Transverse colon (tissue), 4 donors: ENCODE results near the gene ZNF135. TPM values are rescaled to one million over a fixed set of nuclear protein-coding genes. Genes with fewer than 3 reads are reported as not detected.

Experiments used
- DNase-seq: peaks from one replicate; pipeline ENCODE4 v3.0.0-alpha.2; 2019
- H3K27ac ChIP-seq, 4 donors: fragments of 200-600 bp; sonication (generic); 2 replicates each; pipeline ENCODE4 v1.5.1; 2016 to 2018; ENCODE audit warnings: inconsistent platforms in 4 of 4
- H3K27me3 ChIP-seq: fragments of 200-600 bp; sonication (generic); 2 replicates; pipeline ENCODE4 v1.5.1; 2017; ENCODE audit warnings: inconsistent platforms
- H3K36me3 ChIP-seq, 4 donors: fragments of 200-600 bp; sonication (generic); 2 replicates each; pipeline ENCODE4 v1.5.1; 2017 to 2019; ENCODE audit warnings: inconsistent platforms in 4 of 4
- H3K4me1 ChIP-seq, 4 donors: fragments of 200-600 bp; sonication (generic); 2 replicates each; pipeline ENCODE4 v1.5.1; 2017 to 2020; ENCODE audit warnings: inconsistent platforms in 4 of 4
- H3K4me3 ChIP-seq, 4 donors: fragments of 200-600 bp; sonication (generic); 1 replicate in 1 of 4; 2 replicates in 3 of 4; pipeline versions ENCODE4 v1.5.1 to v1.6.1; 2017 to 2019; ENCODE audit warnings: inconsistent platforms in 4 of 4
- H3K9me3 ChIP-seq, 2 donors: fragments of 200-600 bp; sonication (generic); 2 replicates each; pipeline ENCODE4 v1.5.1; 2017 to 2019; ENCODE audit warnings: inconsistent platforms in 2 of 2
- EP300 ChIP-seq: sonication (generic); formaldehyde crosslinking; IDR thresholded peaks from one replicate; pipeline ENCODE4 v1.6.1; 2017; ENCODE audit warnings: antibody characterized with exemption, low read depth
- POLR2A ChIP-seq: fragments of 450-650 bp; IDR thresholded peaks from one replicate; pipeline ENCODE4 v1.6.1; 2016; ENCODE audit warnings: antibody characterized with exemption, mild to moderate bottlenecking, moderate library complexity
- POLR2AphosphoS5 ChIP-seq, 3 donors: sonication (generic); formaldehyde crosslinking; IDR thresholded peaks; one replicate each; pipeline ENCODE4 v1.6.1; 2016; ENCODE audit warnings: antibody characterized with exemption in 3 of 3
- WGBS, 2 donors: methylation state at CpG; one replicate each; pipeline ENCODE4 v1.1.5; 2018; ENCODE audit warnings: low coverage in 1 of 2; 5-methylcytosine and 5-hydroxymethylcytosine counted together
- in situ Hi-C, 4 donors: fragments of 200-750 bp; cut with MboI; loops; one replicate each; pipeline versions ENCODE4 v1.15.0 to v1.15.1; 2017; ENCODE audit warnings: low sequenced_read_pairs in 3 of 4, low pct_ligation_motif_present in 1 of 4, low pct_unique_long_range_greater_than_20kb in 1 of 4
- intact Hi-C: fragments of 100-400 bp; cut with DNase I; formaldehyde crosslinking; loops from one replicate; pipeline ENCODE4 v1.15.1; 2023; ENCODE audit warnings: low total_unique reads
- total RNA-seq, 4 donors: library from RNA; depleted of rRNA; stranded (reverse); fragments of >200 nt; gene quantifications; one replicate each; pipeline ENCODE4 v1.1.0, GENCODE V29; 2016
- TF ChIP-seq, protein P1 (sequence below), 5 experiments: fragments of 200-600 bp in 3 of 5; fragments of 450-650 bp in 2 of 5; sonication (generic) in 3 of 5; IDR thresholded peaks; 1 replicate in 2 of 5; 2 replicates in 3 of 5; pipeline ENCODE4 v1.5.1; 2016 to 2017; ENCODE audit warnings: antibody characterized with exemption in 5 of 5, inconsistent platforms in 3 of 5, mild to moderate bottlenecking in 2 of 5, moderate library complexity in 1 of 5

ZNF135 gene
- total RNA-seq, 4 donors from 2014 or later: 1.6 to 20.9 (median 2.1) TPM

DNA sequence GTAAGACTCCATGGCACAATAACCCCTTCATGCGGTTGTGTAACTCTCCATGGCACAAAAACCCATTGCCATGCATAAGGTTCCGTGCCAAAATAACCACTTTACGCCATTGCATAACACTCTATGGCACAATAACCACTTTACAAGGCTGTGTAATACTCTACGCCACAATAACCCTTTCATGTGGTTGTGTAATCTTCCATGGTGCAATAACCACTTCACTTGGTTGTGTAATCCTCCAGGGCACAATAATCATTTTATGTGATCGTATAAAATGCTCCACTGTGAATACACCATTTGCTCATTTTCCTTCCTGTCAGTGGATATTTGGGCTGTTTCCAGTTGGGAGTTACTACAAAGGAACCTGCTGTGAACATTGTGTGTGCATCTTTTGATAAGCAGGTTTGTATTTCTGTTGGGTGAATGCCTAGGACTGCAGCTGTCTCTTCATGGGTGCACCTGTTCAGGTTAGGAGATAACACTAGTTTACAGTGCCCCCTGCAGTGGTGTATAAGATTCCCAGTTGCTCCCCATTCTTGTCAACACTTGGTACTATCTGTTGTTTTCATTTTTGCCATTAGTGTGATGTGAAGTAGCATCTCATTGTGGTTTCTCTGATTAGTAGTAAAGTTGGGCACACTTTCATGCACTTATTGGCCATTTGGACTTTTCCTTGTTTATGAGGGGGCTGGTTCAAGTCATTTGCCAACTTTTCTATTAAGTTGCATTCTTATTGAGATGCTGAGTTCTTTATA, 60.1 kb downstream of the ZNF135 start:
- 65 to 74% methylated on average over 5 of the region's 5 CpGs for WGBS, 2 donors
- TF ChIP-seq EP300 (no peak), POLR2AphosphoS5 (IDR thresholded peaks at IDR 0.05) (no peak), POLR2A (no peak)
- TF ChIP-seq, protein P1, sequence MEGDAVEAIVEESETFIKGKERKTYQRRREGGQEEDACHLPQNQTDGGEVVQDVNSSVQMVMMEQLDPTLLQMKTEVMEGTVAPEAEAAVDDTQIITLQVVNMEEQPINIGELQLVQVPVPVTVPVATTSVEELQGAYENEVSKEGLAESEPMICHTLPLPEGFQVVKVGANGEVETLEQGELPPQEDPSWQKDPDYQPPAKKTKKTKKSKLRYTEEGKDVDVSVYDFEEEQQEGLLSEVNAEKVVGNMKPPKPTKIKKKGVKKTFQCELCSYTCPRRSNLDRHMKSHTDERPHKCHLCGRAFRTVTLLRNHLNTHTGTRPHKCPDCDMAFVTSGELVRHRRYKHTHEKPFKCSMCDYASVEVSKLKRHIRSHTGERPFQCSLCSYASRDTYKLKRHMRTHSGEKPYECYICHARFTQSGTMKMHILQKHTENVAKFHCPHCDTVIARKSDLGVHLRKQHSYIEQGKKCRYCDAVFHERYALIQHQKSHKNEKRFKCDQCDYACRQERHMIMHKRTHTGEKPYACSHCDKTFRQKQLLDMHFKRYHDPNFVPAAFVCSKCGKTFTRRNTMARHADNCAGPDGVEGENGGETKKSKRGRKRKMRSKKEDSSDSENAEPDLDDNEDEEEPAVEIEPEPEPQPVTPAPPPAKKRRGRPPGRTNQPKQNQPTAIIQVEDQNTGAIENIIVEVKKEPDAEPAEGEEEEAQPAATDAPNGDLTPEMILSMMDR (IDR thresholded peaks at IDR 0.05): no peak
- no peaks in the 10 kb centered on the region for H3K4me1 ChIP-seq
- H3K9me3 ChIP-seq: peaks cover 63 to 91% of the 10 kb centered on the region in 2 donors
- no peaks in the 10 kb centered on the region for H3K27me3 ChIP-seq
- H3K36me3 ChIP-seq: no peaks in the 10 kb centered on the region
- no peak for DNase-seq
- in situ Hi-C loops (no loop called here), intact Hi-C loops (no loop called here)
- H3K27ac ChIP-seq: no peak overlapping the region
- no peak overlapping the region for H3K4me3 ChIP-seq

Other genes starting within 250 kb of the ZNF135 start
- gene ZNF552, start 244.4 kb upstream of the ZNF135 start, total RNA-seq: 100 to 1,000 TPM in 1 of 4 donors, 10 to 100 TPM in 3; 41.2 to 145 (median 68.8) TPM
- 10 to 100 TPM; 16.1 to 34.4 (median 22.0) TPM for gene ZNF587B, start 229.0 kb upstream of the ZNF135 start, total RNA-seq
- gene ZNF587, start 209.4 kb upstream of the ZNF135 start, total RNA-seq: 10 to 100 TPM; 22.4 to 61.0 (median 44.8) TPM
- gene ZNF814, start 170.2 kb upstream of the ZNF135 start, total RNA-seq: 10 to 100 TPM; 11.5 to 25.1 (median 19.7) TPM
- gene ZNF417, start 142.7 kb upstream of the ZNF135 start, total RNA-seq: 100 to 1,000 TPM in 1 of 4 donors, 10 to 100 TPM in 2, 1 to 10 TPM in 1; 9.8 to 119 (median 11.2) TPM
- gene ZNF418, start 123.9 kb upstream of the ZNF135 start, total RNA-seq: 1 to 10 TPM; 1.9 to 6.4 (median 4.0) TPM
- gene ZNF256, start 111.6 kb upstream of the ZNF135 start, total RNA-seq: 10 to 100 TPM in 1 of 4 donors, 1 to 10 TPM in 3; 3.8 to 13.5 (median 4.2) TPM
- not detected for gene C19orf18, start 84.7 kb upstream of the ZNF135 start, total RNA-seq
- gene ZNF606, start 56.5 kb upstream of the ZNF135 start, total RNA-seq: 10 to 100 TPM; 13.7 to 27.7 (median 16.2) TPM
- not detected for gene ZSCAN1, start 25.3 kb upstream of the ZNF135 start, total RNA-seq
- gene ZSCAN18, start 38.9 kb downstream of the ZNF135 start, total RNA-seq: 10 to 100 TPM; 30.4 to 50.0 (median 42.8) TPM
- 1 to 10 TPM in 3 of 4 donors, under 1 TPM in 1; 0.60 to 5.5 (median 4.0) TPM for gene ZNF329, start 91.5 kb downstream of the ZNF135 start, total RNA-seq
- 10 to 100 TPM; 12.5 to 30.8 (median 19.0) TPM for gene ZNF274, start 123.8 kb downstream of the ZNF135 start, total RNA-seq
- gene ZNF544, start 169.6 kb downstream of the ZNF135 start, total RNA-seq: 10 to 100 TPM in 3 of 4 donors, 1 to 10 TPM in 1; 8.6 to 62.3 (median 25.1) TPM
- 1 to 10 TPM; 4.6 to 6.6 (median 6.3) TPM for gene ZNF8, start 219.7 kb downstream of the ZNF135 start, total RNA-seq
- 10 to 100 TPM; 13.3 to 58.9 (median 36.2) TPM for gene ERVK3-1, start 246.1 kb downstream of the ZNF135 start, total RNA-seq